ENCODE data around the gene TALDO1.
A peak's percentile ranks its signal among the peaks of the same experiment; 100 is the strongest.

TALDO1 gene

GRCh38 chr11:799641-800316 is 52.5 kb downstream of the TALDO1 start:
- H3K27ac Mint-ChIP-seq = no peak overlapping the region
- H3K36me3 Mint-ChIP-seq (ENCODE audit: low read depth) = peaks cover 2% of the 10 kb centered on the region
- H3K27me3 Mint-ChIP-seq (ENCODE audit: low read depth) = no peaks in the 10 kb centered on the region
- H3K4me3 Mint-ChIP-seq = no peak overlapping the region
- peaks cover 12% of the 10 kb centered on the region for H3K4me1 Mint-ChIP-seq (ENCODE audit: low read depth)
- no peaks in the 10 kb centered on the region for H3K9me3 Mint-ChIP-seq

- Mint-ChIP-seq H3K9me3 (no peaks in the 10 kb centered on the region), H3K36me3 (ENCODE audit: low read depth) (peaks cover 2% of the 10 kb centered on the region), H3K4me3 (no peak overlapping the region), H3K27ac (no peak overlapping the region), H3K27me3 (ENCODE audit: low read depth) (no peaks in the 10 kb centered on the region), H3K4me1 (ENCODE audit: low read depth) (peaks cover 13% of the 10 kb centered on the region)
Observed at GRCh38 chr11:800473-800872, 53.2 kb downstream of the TALDO1 start.

- H3K9me3 Mint-ChIP-seq = no peaks in the 10 kb centered on the region
- peak overlapping the region; percentile 37 for H3K4me3 Mint-ChIP-seq
- H3K27ac Mint-ChIP-seq = no peak overlapping the region
- no peaks in the 10 kb centered on the region for H3K36me3 Mint-ChIP-seq (ENCODE audit: low read depth)
- H3K4me1 Mint-ChIP-seq (ENCODE audit: low read depth) = peaks cover 11% of the 10 kb centered on the region
- H3K27me3 Mint-ChIP-seq (ENCODE audit: low read depth) = no peaks in the 10 kb centered on the region
Observed at GRCh38 chr11:801097-801780, 54.0 kb downstream of the TALDO1 start.

- Mint-ChIP-seq H3K36me3 (ENCODE audit: low read depth) (no peaks in the 10 kb centered on the region), H3K27me3 (ENCODE audit: low read depth) (no peaks in the 10 kb centered on the region), H3K4me1 (ENCODE audit: low read depth) (peaks cover 6% of the 10 kb centered on the region), H3K9me3 (no peaks in the 10 kb centered on the region), H3K27ac (no peak overlapping the region), H3K4me3 (no peak overlapping the region)
Observed at GRCh38 chr11:802018-802617, 54.9 kb downstream of the TALDO1 start.

- H3K4me3 Mint-ChIP-seq = no peak overlapping the region
- peaks cover 9% of the 10 kb centered on the region for H3K4me1 Mint-ChIP-seq (ENCODE audit: low read depth)
- peaks cover 2% of the 10 kb centered on the region for H3K36me3 Mint-ChIP-seq (ENCODE audit: low read depth)
- no peaks in the 10 kb centered on the region for H3K27me3 Mint-ChIP-seq (ENCODE audit: low read depth)
- no peaks in the 10 kb centered on the region for H3K9me3 Mint-ChIP-seq
- H3K27ac Mint-ChIP-seq = no peak overlapping the region
Observed at GRCh38 chr11:802693-803466, 55.6 kb downstream of the TALDO1 start.

GRCh38 chr11:803467-803742 is 56.1 kb downstream of the TALDO1 start:
- H3K27me3 Mint-ChIP-seq (ENCODE audit: low read depth) = no peaks in the 10 kb centered on the region
- H3K27ac Mint-ChIP-seq = no peak overlapping the region
- H3K4me1 Mint-ChIP-seq (ENCODE audit: low read depth) = peaks cover 11% of the 10 kb centered on the region
- H3K9me3 Mint-ChIP-seq = no peaks in the 10 kb centered on the region
- peaks cover 3% of the 10 kb centered on the region for H3K36me3 Mint-ChIP-seq (ENCODE audit: low read depth)
- no peak overlapping the region for H3K4me3 Mint-ChIP-seq

GRCh38 chr11:803770-804598 is 56.7 kb downstream of the TALDO1 start:
- Mint-ChIP-seq H3K27ac (no peak overlapping the region), H3K27me3 (ENCODE audit: low read depth) (no peaks in the 10 kb centered on the region), H3K36me3 (ENCODE audit: low read depth) (peaks cover 3% of the 10 kb centered on the region), H3K9me3 (no peaks in the 10 kb centered on the region), H3K4me1 (ENCODE audit: low read depth) (peaks cover 16% of the 10 kb centered on the region), H3K4me3 (peak overlapping the region; percentile 80)

- H3K27ac Mint-ChIP-seq = no peak overlapping the region
- H3K36me3 Mint-ChIP-seq (ENCODE audit: low read depth) = peaks cover 3% of the 10 kb centered on the region
- H3K4me3 Mint-ChIP-seq = peak overlapping the region; percentile 80
- H3K9me3 Mint-ChIP-seq = no peaks in the 10 kb centered on the region
- no peaks in the 10 kb centered on the region for H3K27me3 Mint-ChIP-seq (ENCODE audit: low read depth)
- H3K4me1 Mint-ChIP-seq (ENCODE audit: low read depth) = peaks cover 18% of the 10 kb centered on the region
Observed at GRCh38 chr11:804599-804964, 57.3 kb downstream of the TALDO1 start.

GRCh38 chr11:808427-809286 is 61.4 kb downstream of the TALDO1 start:
- peak overlapping the region; percentile 97 for H3K27ac Mint-ChIP-seq
- peaks cover 22% of the 10 kb centered on the region for H3K36me3 Mint-ChIP-seq (ENCODE audit: low read depth)
- peak overlapping the region; percentile 93 for H3K4me3 Mint-ChIP-seq
- no peaks in the 10 kb centered on the region for H3K9me3 Mint-ChIP-seq
- peaks cover 25% of the 10 kb centered on the region for H3K4me1 Mint-ChIP-seq (ENCODE audit: low read depth)
- H3K27me3 Mint-ChIP-seq (ENCODE audit: low read depth) = no peaks in the 10 kb centered on the region

- peak within 1 kb of the TSS; percentile 97 for H3K27ac Mint-ChIP-seq
- H3K4me1 Mint-ChIP-seq (ENCODE audit: low read depth) = peaks cover 23% of the 10 kb centered on the region
- H3K27me3 Mint-ChIP-seq (ENCODE audit: low read depth) = no peaks in the 10 kb centered on the region
- peak within 1 kb of the TSS; percentile 93 for H3K4me3 Mint-ChIP-seq
- no peaks in the 10 kb centered on the region for H3K9me3 Mint-ChIP-seq
- H3K36me3 Mint-ChIP-seq (ENCODE audit: low read depth) = peaks cover 25% of the 10 kb centered on the region
Observed at GRCh38 chr11:809287-810039, 62.2 kb downstream of the TALDO1 start, which contains the start of gene RPLP2. RPLP2 (plus strand) TSS chr11:809967; CDS start chr11:810235, 268 bp downstream.

GRCh38 chr11:810040-810567 is 62.8 kb downstream of the TALDO1 start:
- Mint-ChIP-seq H3K27ac (peak overlapping the region; percentile 97), H3K9me3 (no peaks in the 10 kb centered on the region), H3K4me1 (ENCODE audit: low read depth) (peaks cover 22% of the 10 kb centered on the region), H3K36me3 (ENCODE audit: low read depth) (peaks cover 25% of the 10 kb centered on the region), H3K4me3 (peak overlapping the region; percentile 93), H3K27me3 (ENCODE audit: low read depth) (no peaks in the 10 kb centered on the region)

- Mint-ChIP-seq H3K36me3 (ENCODE audit: low read depth) (peaks cover 25% of the 10 kb centered on the region), H3K4me3 (peak overlapping the region; percentile 93), H3K27me3 (ENCODE audit: low read depth) (no peaks in the 10 kb centered on the region), H3K27ac (peak overlapping the region; percentile 55), H3K9me3 (no peaks in the 10 kb centered on the region), H3K4me1 (ENCODE audit: low read depth) (peaks cover 21% of the 10 kb centered on the region)
Observed at GRCh38 chr11:811446-812245, 64.4 kb downstream of the TALDO1 start.

Measured in T-helper 1 cell treated with Interleukin-12 subunit alpha and Interleukin-12 subunit beta and Interleukin-4 antibody, amounts not matched to agents 30 μg/mL and 1 μg/mL, for 36 hours (primary cell).